C4-2B (cell line): Measurements from ENCODE around the gene CACNA2D3.

Experiments
- H3K27ac ChIP-seq: fragments of 450-650 bp; 2 replicates; pipeline ENCODE4 v1.5.1; 2017
- CTCF ChIP-seq: fragments of 450-650 bp; conservative IDR thresholded peaks from 2 replicates; pipeline ENCODE4 v1.5.1; 2017; ENCODE audit warnings: mild to moderate bottlenecking
- ZFX ChIP-seq: fragments of 450-650 bp; IDR thresholded peaks from 2 replicates; pipeline ENCODE4 v1.6.1; 2017

CACNA2D3 gene

DNA sequence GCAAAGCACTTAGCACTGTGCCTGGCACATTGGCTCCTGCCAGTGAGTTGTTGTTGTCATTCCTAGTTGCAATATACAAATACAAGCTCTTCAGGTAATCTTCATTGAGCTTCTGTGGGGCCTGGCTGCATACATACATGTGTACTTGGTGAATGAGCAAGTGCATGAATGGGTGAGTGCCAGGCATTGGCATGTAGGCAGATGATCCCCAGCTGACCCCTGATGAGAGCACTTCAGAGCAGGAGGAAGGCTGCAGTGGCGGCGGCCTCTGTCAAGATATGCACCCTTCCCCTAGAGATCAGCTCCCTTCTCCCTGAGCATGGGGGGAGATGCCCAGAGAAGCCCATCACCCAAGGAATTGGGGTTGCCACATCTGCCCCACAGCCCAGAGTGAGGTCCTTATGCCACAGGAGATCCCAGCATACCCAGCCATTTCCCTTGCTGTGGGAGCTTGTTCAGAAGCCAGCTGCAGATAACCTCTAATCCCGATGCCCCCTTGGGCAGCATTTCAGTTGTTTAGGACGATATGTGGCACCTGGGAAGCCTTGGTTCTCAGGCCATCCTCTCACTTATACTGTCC is 8.8 kb downstream of the CACNA2D3 start:
- no peak for TF ChIP-seq CTCF
- TF ChIP-seq ZFX = no peak
- no peak overlapping the region for H3K27ac ChIP-seq

DNA sequence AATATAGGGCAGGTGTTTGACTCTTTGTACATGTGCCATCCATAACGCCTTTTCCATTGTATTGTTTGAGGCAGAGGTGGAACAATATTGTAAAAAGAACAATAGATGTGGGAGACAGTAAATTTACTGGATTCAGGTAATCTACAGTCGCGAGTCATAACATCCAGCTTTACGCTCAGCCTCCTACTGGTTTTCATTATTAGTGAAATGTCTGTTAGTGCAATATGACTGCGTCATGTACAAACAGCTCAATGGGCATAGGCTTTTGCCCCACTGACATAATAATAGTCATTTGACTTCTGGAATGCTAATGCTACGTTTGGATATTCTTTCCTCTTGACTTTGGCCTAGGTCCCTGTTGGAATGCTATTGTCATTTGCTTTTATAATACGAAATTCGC is 9.5 kb downstream of the CACNA2D3 start:
- H3K27ac ChIP-seq = no peak overlapping the region
- TF ChIP-seq CTCF (no peak), ZFX (no peak)

DNA sequence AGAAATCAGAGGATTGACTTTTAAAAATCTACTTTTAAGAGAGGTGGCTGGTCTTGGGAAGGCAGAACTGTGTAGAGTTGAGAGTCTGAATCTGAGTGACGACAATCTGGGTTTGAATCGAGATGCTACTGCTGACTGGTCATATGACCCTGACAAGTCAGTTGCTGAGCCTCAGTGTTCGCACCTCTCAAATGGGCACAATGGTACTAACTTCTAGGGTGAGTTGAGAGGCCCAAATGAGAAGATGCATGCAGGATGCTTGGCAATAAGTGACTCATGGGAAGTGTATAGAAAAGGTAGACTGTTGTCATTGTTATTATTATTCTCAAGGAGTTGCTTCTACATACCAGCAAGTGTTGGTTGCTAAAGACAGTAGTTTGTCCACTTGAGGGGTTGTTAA is 10.3 kb downstream of the CACNA2D3 start:
- TF ChIP-seq CTCF (no peak), ZFX (no peak)
- H3K27ac ChIP-seq = no peak overlapping the region

- TF ChIP-seq ZFX (no peak), CTCF (no peak)
- no peak overlapping the region for H3K27ac ChIP-seq
These were observed 10.8 kb downstream of the CACNA2D3 start for GRCh38 chr3:54133196-54133595.

- no peak overlapping the region for H3K27ac ChIP-seq
- TF ChIP-seq CTCF (no peak), ZFX (no peak)
These were observed 11.8 kb downstream of the CACNA2D3 start for GRCh38 chr3:54134155-54134554.

GRCh38 chr3:54134713-54135112 is 12.4 kb downstream of the CACNA2D3 start:
- TF ChIP-seq ZFX (no peak), CTCF (no peak)
- H3K27ac ChIP-seq = no peak overlapping the region

DNA sequence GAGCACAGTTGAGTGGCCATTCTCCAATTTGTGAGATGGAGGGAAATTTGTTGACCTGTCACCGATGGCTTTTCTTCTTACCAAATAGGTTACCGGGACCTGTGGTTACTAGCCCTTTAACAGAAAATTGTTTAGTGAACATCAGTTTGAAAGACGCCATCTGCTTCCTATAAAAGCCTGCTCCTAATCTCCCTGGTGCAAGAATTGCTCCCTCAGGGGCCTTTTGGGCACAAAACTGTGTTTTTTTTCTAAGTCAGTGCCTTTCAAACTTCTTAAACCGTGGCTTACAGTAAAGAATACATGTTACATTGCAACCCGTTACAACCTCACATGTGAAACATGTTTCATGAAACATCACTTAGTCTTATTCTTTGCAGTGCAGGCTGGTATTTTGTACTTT is 15.0 kb downstream of the CACNA2D3 start:
- TF ChIP-seq CTCF = no peak
- no peak overlapping the region for H3K27ac ChIP-seq
